ENCODE measurements around the gene DBNL.
"Not testable (repeated sequence)": the region's sequence is repeated elsewhere in the genome, so short reads cannot be mapped to it uniquely, and the experiment has no call there.

The DBNL gene

GRCh38 chr7:44044315-44045225, at the start of gene DBNL:
DBNL (plus strand) TSS chr7:44044702; CDS start chr7:44044738, 36 bp downstream.
- FAIRE-seq, result no peak

- FAIRE-seq, result not testable (repeated sequence)
Observed at GRCh38 chr7:43997532-43997931, 47.0 kb upstream of the DBNL start, which contains the start of gene SPDYE1. SPDYE1 (plus strand) TSS chr7:43997897; CDS start chr7:43999950, 2,053 bp downstream.

DNA sequence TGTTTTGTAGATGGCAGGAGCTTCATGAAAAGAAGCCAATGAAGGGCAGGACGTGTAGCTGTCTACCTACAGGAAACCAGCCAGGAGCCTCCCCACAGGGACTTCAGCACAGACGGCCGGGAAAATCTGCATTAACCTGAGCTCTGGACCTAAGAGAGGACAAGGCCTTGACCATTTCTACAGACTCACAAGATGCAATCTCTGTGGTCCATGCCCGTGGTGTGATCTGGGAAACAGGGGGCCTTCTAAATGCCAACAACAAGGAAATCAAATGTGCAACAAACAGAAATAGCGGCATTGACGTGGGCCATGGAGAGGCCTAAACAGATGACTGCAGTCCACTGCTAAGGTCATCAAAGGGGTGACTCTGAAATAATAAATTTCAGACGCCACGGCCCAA, 32.4 kb upstream of the DBNL start:
- FAIRE-seq, result not testable (repeated sequence)

DNA sequence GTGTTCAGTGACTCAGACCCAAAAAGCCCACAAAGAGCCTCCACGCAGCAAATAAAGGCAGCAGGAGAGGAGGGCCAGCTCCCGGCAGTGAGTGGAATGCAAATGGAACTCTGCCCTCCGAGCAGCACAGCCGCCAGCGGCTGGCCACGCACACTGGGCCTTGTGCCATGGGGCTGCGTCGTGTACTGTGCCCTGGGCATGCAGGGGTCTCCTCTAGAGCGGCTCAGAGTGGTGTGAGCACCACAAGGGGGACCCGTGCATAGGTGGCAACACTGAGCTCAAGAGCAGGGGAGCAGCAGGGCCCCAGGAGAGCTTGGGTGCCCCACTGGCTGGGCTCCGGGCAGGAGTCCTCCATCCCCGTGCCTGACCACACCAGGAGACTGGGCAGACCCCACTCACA, 29.4 kb upstream of the DBNL start:
- FAIRE-seq, result not testable (repeated sequence)

DNA sequence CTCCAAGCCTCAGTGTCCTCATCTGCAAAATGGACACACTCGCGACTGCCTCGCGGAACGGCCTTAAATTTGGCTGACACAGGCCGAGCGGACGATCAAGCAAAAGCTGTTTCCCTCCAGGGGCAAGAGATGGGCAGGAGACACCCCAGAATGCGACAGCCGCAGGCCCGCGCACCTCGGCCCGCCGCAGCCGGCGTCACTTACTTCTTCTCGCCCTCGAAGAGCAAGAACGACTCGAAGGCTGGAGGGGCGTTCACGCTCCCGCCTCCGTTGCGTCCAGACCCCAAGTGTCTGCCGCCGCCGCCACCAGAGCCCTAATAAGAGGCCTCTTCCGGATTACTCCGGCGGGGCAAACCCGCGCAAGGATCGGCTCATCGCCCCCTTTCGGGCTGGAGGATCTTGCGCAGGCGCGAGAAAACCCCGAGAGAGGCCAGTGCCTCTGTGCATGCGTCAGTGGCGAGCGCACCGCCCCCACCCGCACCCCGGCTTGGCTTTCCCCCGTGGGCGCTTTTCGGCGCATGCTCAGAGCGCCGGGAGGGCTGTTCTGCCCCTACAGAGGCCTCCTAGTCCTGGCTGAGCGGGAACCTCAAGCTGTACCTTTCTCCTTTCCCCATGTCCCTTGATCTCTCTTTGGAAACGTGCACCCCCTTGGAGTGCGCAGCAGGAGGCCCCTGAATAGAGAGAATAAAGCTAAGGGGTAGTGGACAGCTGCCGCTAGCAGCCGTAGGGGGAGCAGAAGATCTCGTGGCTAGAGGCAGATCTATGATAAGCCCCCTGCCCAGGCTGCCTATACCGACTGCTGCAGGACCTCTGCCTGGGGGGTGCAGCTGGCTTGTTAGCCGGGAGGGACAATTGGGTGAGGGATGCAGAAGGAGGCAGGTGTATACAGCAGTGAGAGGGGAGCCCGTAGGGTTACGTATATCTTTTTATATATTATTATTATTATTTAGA, 25.4 kb upstream of the DBNL start:
- FAIRE-seq, result not testable (repeated sequence)

DNA sequence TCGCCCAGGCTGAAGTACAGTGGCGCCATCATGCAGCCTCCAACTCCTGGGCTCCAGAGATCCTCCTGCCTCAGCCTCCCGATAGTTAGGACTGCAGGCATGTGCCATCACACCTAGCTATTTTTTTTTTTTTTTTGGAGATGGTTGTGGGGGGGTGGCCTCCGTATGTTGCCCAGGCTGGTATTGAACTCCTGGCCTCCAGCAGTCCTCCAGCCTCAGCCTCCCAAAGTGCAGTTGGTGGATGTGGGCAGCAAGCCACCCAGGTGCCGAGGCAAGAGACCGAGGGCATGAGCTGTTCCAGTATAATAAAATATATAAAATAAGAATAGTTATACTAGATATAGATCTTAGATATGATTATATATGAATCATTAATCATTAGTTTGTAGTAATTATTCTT, 24.7 kb upstream of the DBNL start:
- FAIRE-seq, result not testable (repeated sequence)

DNA sequence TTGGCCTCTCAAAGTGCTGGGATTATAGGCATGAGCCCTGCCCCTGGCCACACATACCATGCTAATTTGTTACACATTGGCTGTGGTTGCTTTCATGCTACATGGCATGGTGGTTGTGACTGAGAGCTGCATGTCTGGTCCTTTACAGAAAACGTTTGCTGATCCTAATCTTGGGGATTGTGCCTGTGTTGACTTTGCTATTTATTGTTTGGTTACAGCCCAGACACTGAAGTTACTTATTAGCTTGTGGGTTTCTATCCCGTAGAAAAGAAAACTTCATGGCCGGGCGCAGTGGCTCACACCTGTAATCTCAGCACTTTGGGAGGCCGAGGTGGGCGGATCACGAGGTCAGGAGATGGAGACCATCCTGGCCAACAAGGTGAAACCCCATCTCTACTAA, 22.4 kb upstream of the DBNL start:
- not testable (repeated sequence) for FAIRE-seq

DNA sequence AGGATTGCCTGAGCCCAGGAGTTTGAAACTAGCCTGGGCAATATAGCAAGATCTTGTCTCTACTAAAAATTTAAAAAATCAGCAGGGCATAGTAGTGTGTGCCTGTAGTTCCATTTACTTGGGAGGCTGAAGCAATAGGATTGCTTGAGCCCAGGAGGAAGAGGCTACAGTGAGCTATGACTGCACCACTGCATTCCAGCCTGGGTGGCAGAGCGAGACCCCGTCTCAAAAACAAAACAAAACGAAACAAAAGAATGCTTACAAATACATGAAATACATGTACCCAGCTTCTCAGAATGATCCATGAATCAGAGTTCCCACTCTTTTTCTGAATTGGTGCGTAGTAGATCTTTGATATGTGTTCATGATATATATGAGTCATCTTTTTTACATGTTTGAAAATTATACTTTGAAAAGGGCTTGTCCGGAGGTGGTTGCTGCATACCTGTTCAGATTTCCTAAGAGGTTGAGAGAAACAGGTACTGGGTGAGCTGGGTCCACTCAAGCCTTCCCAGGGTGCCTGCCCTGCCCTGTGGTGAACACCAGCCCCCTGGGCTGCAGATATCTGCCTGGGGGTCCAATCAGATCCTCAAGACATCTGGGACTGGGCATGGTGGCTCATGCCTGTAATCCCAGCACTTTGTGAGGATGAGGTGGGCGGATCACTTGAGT, 21.6 kb upstream of the DBNL start:
- FAIRE-seq, result not testable (repeated sequence)

DNA sequence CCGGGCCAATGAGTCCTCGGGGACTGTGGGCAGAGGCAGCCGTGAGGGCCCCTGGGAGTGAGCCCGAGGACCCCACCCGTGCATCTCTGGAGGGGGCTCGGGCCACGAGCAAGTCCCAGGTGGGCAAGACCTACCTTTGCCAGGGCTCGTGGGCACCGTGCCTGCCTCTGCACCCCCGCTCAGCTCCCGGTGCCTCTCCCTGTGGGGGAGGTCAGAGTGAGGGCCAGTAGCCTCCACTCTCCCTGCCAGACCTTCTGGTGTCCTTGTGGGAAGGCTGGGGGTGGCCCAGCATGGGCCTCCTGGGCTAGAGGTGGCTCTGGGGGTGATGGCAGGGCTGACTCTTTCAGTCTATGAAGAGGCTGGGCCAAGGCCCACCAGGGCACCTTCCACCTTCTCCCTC, 15.1 kb upstream of the DBNL start:
- FAIRE-seq, result not testable (repeated sequence)

DNA sequence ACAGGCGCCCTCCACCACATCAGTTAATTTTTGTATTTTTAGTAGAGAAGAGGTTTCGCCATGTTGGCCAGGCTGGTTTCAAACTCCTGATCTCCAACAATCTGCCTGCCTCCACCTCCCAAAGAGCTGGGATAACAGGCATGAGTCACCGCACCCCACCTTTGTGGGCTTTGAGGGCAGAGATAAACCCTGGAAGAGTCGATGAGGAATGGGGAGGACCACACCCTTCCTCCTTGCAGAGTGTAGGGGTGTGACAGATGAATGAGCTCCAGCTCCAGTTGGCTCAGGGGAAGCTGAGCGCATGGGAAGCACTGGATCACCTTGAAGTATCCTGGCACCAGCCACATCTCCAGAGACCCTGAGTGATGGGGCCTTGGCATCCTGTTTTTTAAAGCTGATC, 14.5 kb upstream of the DBNL start:
- not testable (repeated sequence) for FAIRE-seq

DNA sequence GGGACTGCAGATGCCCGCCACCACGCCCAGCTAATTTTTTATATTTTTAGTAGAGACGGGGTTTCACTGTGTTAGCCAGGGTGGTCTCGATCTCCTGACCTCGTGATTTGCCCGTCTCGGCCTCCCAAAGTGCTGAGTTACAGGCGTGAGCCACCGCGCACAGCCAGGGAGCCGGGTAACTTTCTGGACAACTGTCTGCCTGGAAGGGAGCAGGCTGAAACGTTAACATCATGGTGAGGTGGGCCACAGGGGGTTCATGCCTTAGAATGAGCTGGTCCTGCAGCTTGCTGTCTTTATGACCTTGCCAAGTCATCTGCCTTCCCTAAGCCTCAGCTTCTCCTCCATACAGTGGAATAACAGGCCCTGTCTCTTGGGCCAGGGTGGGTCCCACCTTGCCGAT, 13.2 kb upstream of the DBNL start:
- not testable (repeated sequence) for FAIRE-seq

DNA sequence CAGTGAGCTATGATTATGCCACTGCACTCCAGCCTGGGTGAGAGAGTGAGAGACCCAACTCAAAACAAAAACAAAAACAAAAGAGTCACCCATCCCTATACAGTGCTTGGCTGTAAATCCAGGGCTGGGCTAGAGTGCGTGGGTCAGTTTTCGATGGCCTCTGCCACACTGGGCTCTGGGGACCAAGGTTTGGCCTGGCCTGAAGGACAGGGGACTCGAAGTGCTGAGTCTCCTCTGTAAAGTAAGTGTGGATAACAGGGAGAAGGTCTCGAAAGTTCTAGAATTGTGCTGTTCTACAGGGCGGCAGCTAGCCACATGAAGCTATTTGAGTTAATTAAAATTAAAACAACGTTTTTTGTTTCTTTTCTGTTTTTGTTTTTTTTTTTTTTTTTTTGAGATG, 12.5 kb upstream of the DBNL start:
- FAIRE-seq, result not testable (repeated sequence)

DNA sequence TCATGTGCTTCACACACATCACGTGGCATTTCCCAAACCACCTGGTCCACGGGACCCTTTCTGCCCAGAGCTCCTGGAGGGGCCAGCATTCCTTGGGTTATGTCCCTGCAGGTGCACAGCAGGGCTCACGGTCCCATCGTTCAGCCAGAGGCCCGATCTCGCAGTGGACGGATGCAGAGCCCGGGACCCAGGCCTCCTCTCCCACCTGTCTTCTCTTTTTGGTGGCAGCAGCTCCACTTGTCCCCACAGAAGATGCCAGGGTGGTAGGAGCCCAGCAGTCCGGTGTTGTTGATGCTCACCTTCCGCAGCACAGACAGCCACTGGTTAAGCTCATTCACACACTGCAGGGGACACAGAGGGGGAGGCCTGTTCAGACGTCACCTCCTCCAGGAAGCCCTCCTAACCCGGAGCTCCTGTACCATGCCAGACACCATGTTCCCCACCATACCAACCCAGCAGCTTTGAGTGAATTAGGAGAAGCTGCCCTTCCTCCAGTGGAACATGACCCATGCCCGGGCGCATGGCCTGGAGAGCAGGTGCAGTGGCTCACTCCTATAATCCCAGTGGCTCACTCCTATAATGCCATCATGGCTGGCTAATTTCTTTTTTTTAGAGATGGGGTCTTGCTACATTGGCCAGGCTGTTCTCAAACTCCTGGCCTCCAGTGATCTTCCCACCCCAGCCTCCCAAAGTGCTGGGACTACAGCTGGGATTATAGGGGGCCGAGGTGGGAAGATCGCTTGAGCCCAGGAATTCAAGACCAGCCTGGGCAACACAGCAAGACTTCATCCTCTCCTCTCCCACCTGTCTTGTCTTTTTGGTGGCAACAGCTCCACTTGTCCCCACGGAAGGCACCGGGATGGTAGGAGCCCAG, 10.3 kb upstream of the DBNL start:
- not testable (repeated sequence) for FAIRE-seq

DNA sequence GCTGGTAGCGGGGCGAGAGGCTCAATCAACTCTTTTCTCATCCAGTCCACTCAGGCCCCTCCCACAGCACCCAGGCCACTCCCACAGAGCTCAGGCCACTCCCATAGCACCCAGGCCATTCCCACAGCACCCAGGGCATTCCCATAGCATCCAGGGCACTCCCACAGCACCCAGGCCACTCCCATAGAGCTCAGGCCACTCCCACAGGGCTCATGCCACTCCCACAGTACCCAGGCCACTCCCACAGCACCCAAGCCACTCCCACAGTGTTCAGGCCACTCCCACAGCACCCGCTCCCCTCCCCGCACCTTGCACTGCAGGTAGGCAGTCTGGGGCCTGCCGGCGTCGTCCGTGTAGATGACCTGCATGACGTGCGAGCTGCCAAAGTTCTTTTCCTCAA, 8.1 kb upstream of the DBNL start:
- FAIRE-seq, result not testable (repeated sequence)

GRCh38 chr7:44037951-44038350, 6.6 kb upstream of the DBNL start:
- FAIRE-seq, result not testable (repeated sequence)

GRCh38 chr7:44038553-44038952, 5.9 kb upstream of the DBNL start:
- FAIRE-seq, result not testable (repeated sequence)

GRCh38 chr7:44038961-44039558, 5.4 kb upstream of the DBNL start:
- FAIRE-seq, result not testable (repeated sequence)

DNA sequence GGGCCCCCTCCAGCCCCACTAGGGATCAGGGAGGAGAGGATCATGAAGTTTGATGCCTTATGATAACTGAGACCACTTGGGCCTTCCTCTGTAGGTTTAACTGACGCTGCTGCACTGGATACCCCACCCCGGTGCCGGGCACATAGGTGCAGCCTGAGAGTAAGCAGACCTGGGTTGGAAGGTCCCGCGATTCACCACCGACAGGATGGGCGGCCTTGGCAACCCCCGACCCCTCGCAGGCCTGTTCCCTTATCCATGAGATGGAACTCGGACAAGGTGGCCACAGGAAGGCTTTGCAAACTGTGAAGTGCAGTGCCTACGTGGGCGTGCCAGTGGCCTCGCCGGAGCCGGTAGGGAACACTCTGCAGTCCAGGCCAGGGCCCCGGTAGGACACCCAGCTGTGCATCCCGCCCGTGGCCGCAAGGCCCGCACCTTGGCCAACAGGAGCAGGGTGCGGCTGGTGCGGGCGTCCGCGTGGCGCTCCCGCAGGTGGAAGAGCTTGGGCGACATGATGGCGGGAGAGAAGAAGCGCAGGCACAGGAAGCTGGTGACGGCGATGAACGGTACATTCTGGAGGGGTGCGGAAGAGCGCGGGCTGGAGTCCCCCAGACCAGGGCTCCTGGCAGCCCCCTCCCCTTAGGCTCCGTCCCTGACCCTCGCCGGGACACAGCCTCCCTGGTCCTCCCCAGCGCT, 4.6 kb upstream of the DBNL start:
- not testable (repeated sequence) for FAIRE-seq

DNA sequence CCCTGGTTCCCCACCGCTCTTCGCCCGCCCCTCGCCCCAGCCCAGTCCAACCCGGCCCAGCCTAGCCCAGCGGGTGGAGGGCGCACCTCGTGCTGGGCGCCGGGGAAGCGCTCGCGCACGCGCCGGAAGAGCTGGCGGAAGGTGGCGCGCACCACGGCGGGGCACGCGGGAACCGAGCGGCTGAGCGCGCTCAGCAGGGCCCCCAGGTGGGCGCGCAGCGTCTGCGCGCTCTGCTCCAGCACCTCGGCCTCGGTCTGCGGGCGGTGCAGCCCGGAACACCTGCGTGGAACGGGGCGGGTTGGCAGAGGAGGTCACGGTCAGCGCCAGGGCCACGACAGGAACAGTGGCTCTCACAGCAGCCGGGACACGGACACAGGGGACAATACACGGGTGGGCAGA, 4.0 kb upstream of the DBNL start:
- not testable (repeated sequence) for FAIRE-seq

DNA sequence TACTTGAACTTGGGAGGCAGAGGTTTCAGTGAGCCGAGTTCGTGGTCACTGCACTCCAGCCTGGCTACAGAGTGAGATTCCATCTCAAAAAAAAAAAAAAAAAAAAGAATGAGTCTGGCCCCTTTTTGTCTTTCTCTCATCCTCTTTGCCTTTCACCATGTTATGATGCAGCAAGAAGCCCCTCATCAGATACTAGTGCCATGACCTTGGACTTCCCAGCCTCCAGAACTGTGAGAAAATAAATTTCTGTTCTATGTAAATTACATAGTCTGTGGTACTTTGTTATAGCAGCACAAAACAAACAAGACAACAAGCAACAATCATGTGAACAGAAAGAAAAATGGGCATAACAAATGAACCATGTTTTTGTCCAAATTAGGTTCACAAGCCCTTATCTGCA, 2.3 kb upstream of the DBNL start:
- FAIRE-seq, result no peak

DNA sequence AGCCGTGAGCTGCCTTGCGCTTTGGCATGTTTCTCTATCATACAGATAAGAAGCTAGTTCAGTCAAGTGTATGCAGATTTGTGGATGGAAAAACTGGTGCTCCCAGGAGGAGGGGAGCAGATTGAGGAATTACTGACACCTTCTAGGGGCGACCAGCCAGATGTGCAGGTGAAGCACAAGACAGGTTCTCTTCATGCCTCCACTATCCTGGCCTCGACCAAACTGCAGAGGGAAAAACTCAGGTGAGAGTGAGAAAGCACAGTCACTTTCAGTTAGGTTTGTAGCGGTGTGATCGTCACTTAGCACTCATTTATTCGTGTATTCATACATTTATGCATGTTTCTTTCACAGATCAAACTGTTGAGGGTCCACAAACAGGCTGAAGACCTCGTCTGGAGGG, 600 bp upstream of the DBNL start:
- no peak for FAIRE-seq
